PC-9 (cell line): ENCODE results near the gene BHLHE41. TPM values are rescaled to one million over a fixed set of nuclear protein-coding genes. Genes with fewer than 3 reads are reported as not detected.

Source experiments
- BruUV-seq: library from RNA; stranded (reverse); fragments of 400-500 nt; replicated peaks from 2 replicates; lab custom pipeline; 2021; lab: Mats Ljungman, UMichigan
- CTCF ChIA-PET: fragments of 300-600 bp; sonication (Branson Sonifier 250); formaldehyde crosslinking; loops from one replicate; lab custom pipeline; 2022; ENCODE audit warnings: antibody characterized with exemption; lab: Charles Lee
- POLR2A ChIA-PET: fragments of 300-600 bp; sonication (Branson Sonifier 250); formaldehyde crosslinking; loops from one replicate; lab custom pipeline; 2022; ENCODE audit warnings: antibody characterized with exemption; ENCODE audit not compliant: unreplicated experiment; lab: Charles Lee
- DNase-seq, 2 experiments: peaks; one replicate each; pipeline versions ENCODE4 v3.0.0 to v3.0.0-alpha.2; 2015 to 2022; ENCODE audit warnings: mixed read lengths in 1 of 2
- H2AFZ ChIP-seq: fragments of 200-600 bp; sonication (generic); 2 replicates; pipeline ENCODE4 v1.8.1; 2017; ENCODE audit warnings: antibody characterized with exemption
- H3F3A ChIP-seq: fragments of 200-600 bp; sonication (generic); 2 replicates; pipeline ENCODE4 v1.8.1; 2017; ENCODE audit warnings: antibody characterized with exemption, mild to moderate bottlenecking, low read depth; ENCODE audit not compliant: insufficient read depth
- H3K27ac ChIP-seq: fragments of 200-600 bp; sonication (generic); 2 replicates; pipeline ENCODE4 v1.6.1; 2016; ENCODE audit warnings: mixed run types
- H3K27me3 ChIP-seq: fragments of 200-600 bp; sonication (generic); 2 replicates; pipeline ENCODE4 v1.6.1; 2016; ENCODE audit warnings: low read depth, mixed run types; ENCODE audit not compliant: insufficient read depth
- H3K36me3 ChIP-seq: fragments of 200-600 bp; sonication (generic); 2 replicates; pipeline ENCODE4 v1.6.1; 2016; ENCODE audit warnings: low read depth, mixed run types
- H3K4me1 ChIP-seq: fragments of 200-600 bp; sonication (generic); replicated peaks from 2 replicates; pipeline ENCODE4 v1.6.1; 2016; ENCODE audit warnings: mixed run types; ENCODE audit not compliant: insufficient read depth
- H3K4me2 ChIP-seq: fragments of 200-600 bp; sonication (generic); 2 replicates; pipeline ENCODE4 v1.6.1; 2017; ENCODE audit warnings: mixed run types
- H3K4me3 ChIP-seq: fragments of 200-600 bp; sonication (generic); 2 replicates; pipeline ENCODE4 v1.6.1; 2016; ENCODE audit warnings: mixed run types
- H3K79me2 ChIP-seq: fragments of 200-600 bp; sonication (generic); 2 replicates; pipeline ENCODE4 v1.6.1; 2017; ENCODE audit warnings: low read depth, mixed run types
- H3K9me2 ChIP-seq: fragments of 200-600 bp; sonication (generic); 2 replicates; pipeline ENCODE4 v1.8.1; 2017; ENCODE audit warnings: mild to moderate bottlenecking; ENCODE audit not compliant: insufficient read depth
- H3K9me3 ChIP-seq: fragments of 200-600 bp; sonication (generic); 2 replicates; pipeline ENCODE4 v1.8.1; 2016; ENCODE audit warnings: low read depth; ENCODE audit not compliant: insufficient read depth
- H4K20me1 ChIP-seq: fragments of 200-600 bp; sonication (generic); 2 replicates; pipeline ENCODE4 v1.8.1; 2017; ENCODE audit not compliant: insufficient read depth
- EZH2 ChIP-seq: fragments of 200-600 bp; sonication (generic); IDR thresholded peaks from 2 replicates; pipeline ENCODE4 v1.8.0; 2017; ENCODE audit warnings: antibody characterized with exemption, low read depth
- intact Hi-C: fragments of 100-400 bp; cut with micrococcal nuclease; formaldehyde crosslinking; loops from one replicate; pipeline ENCODE4 v1.10.0; 2022; ENCODE audit not compliant: unreplicated experiment
- total RNA-seq: library from RNA; stranded (reverse); gene quantifications from 2 replicates; pipeline ENCODE4 v1.2.3, GENCODE V29; 2021
- TF ChIP-seq, protein P1 (sequence below): fragments of 200-600 bp; sonication (generic); conservative IDR thresholded peaks from 2 replicates; pipeline ENCODE4 v1.6.1; 2017; ENCODE audit warnings: mixed run types, antibody characterized with exemption, mild to moderate bottlenecking, moderate library complexity

The BHLHE41 gene
- total RNA-seq, 1 experiment from 2014 or later: 57.1 TPM

DNA sequence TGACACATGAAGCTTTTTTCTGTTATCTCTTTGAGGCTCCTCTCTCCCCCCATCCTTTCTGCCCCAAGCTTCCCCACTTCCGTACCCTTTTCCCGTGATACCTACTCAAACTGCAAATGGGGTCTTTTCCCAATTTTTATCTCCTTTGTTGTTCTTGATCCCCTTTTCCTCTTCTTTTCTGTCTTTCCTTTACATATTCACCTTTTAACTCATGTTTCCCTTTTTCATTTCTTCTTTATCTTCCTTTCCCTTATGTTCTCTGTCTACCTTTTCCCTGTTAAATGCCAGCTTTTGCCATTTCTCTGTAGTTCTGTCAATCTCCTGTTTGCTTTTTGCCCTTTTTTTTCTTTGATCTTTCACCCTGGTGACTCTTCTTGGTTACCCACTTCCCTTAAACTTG is 2.6 kb upstream of the BHLHE41 start:
- no peaks in the 10 kb centered on the region for H3K9me2 ChIP-seq
- no peaks in the 10 kb centered on the region for H3K27me3 ChIP-seq
- peak overlapping the region; percentile 87; the same call in 1 of the 2 replicates for H3K4me3 ChIP-seq
- H3F3A ChIP-seq: peaks cover 56% of the 10 kb centered on the region
- no peaks in the 10 kb centered on the region; the same call in 1 of the 2 replicates for H3K36me3 ChIP-seq
- H3K9me3 ChIP-seq: no peaks in the 10 kb centered on the region
- no peak for DNase-seq
- H2AFZ ChIP-seq: no peak overlapping the region
- peaks cover 39% of the 10 kb centered on the region for H3K79me2 ChIP-seq
- no TSS peak for BruUV-seq
- TF ChIP-seq, protein P1, sequence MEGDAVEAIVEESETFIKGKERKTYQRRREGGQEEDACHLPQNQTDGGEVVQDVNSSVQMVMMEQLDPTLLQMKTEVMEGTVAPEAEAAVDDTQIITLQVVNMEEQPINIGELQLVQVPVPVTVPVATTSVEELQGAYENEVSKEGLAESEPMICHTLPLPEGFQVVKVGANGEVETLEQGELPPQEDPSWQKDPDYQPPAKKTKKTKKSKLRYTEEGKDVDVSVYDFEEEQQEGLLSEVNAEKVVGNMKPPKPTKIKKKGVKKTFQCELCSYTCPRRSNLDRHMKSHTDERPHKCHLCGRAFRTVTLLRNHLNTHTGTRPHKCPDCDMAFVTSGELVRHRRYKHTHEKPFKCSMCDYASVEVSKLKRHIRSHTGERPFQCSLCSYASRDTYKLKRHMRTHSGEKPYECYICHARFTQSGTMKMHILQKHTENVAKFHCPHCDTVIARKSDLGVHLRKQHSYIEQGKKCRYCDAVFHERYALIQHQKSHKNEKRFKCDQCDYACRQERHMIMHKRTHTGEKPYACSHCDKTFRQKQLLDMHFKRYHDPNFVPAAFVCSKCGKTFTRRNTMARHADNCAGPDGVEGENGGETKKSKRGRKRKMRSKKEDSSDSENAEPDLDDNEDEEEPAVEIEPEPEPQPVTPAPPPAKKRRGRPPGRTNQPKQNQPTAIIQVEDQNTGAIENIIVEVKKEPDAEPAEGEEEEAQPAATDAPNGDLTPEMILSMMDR: no peak
- no peak for TF ChIP-seq EZH2
- no peaks in the 10 kb centered on the region for H4K20me1 ChIP-seq
- peak overlapping the region; percentile 97 for H3K27ac ChIP-seq
- ChIA-PET POLR2A (interaction anchor here (0.5 to 0.8 kb wide), 4 partner anchors 26 to 191 kb away, joined by 3 to 12 read pairs (median 4); no protein-coding TSS in a partner anchor), CTCF (no interaction called here)
- intact Hi-C loops: loop anchor here (2.0 kb wide), 1 partner anchor 67 kb away; the partner anchor contains the start of gene SSPN
- H3K4me1 ChIP-seq: peaks cover 25% of the 10 kb centered on the region
- H3K4me2 ChIP-seq: peak overlapping the region; percentile 99

DNA sequence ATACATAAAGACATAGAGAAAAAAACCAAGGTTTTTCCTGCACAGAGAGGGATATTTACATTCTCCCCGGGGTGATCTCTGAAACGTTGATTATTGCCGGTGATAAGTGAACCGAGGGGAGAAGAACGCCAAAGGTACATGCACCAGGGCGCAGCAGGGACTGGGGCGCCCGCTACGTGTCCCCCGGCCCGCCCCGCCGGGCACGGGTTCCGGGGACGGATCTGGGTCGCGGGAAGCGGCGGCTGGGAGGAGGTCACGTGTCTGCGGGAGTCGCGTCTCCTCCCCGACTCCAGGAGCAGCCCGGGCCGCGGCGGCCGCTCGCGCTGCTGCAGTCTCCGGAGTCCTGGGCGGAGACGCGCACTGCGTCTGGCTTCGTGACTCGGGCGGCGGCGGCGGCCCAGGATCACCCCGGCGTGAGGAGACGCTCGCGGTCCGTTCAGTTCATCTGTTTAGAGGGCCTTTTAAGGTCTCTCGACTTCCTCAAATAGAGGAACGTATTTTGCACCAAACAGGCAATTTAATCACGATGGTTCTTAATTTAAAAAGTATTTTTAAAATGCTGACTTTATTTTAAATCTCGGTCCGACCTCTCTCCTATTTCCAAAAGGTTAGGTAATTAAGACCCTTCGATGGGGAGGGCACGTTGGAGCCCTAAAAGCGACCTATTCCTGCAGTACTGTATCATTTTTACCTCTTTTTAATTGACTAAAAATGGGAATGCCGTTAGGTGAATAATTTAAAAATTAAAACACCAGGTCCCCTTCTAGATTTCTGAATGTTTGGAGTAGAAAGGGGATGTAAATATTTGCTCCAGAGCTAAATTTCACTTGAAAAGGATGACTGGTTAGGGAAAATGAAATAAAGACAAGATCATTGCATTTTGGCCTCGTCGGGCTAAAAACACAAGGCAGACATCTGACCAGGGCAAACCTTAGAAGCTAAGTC is 1.8 kb upstream of the BHLHE41 start:
- POLR2A ChIA-PET: no interaction called here
- H3K4me3 ChIP-seq: peak overlapping the region; percentile 87
- H3K4me2 ChIP-seq: peak overlapping the region; percentile 99
- CTCF ChIA-PET: no interaction called here
- H3K36me3 ChIP-seq: peaks cover 2% of the 10 kb centered on the region; the same call in 1 of the 2 replicates
- no peaks in the 10 kb centered on the region for H4K20me1 ChIP-seq
- intact Hi-C loops: loop anchor here (1.0 to 2.0 kb wide), 5 partner anchors 68 to 192 kb away; partner anchors contain the start of gene SSPN
- DNase-seq: peak; percentile 72 to 91
- peaks cover 58% of the 10 kb centered on the region for H3F3A ChIP-seq
- no peaks in the 10 kb centered on the region for H3K9me3 ChIP-seq
- no TSS peak for BruUV-seq
- peaks cover 43% of the 10 kb centered on the region for H3K79me2 ChIP-seq
- TF ChIP-seq, protein P1: peak; percentile 35; the same call in 1 of the 2 replicates
- no peak for TF ChIP-seq EZH2
- peak overlapping the region; percentile 96 for H2AFZ ChIP-seq
- H3K27me3 ChIP-seq: no peaks in the 10 kb centered on the region
- peak overlapping the region; percentile 97 for H3K27ac ChIP-seq
- H3K4me1 ChIP-seq: peaks cover 26% of the 10 kb centered on the region
- H3K9me2 ChIP-seq: no peaks in the 10 kb centered on the region
